ENCODE data around the gene GPATCH2L.

The GPATCH2L gene

DNA sequence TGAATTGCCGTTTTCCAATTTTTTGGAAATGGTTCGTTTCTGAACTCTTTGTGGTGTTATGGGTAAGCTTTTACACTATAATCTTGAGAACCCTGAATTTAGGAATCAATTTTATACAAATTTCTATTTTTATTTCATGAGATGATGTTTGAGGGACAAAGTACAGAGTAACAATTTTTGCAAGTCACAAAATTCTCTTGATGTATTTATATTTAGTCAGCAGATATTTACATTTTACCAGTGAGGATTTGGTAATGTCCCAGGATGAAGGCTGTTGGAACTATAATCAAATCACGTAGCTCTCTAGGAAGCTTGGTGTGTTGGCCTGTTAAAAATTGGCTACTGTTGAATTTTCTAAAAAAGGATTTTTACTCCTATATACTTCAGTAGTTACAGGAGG, 24.2 kb downstream of the GPATCH2L start:
- Histone ChIP-seq H3K27ac (ENCODE audit: poor library complexity, severe bottlenecking) (no peak overlapping the region), H3K36me3 (ENCODE audit: low read depth) (peaks cover 92% of the 10 kb centered on the region), H3K9me3 (ENCODE audit: severe bottlenecking) (no peaks in the 10 kb centered on the region), H3K4me3 (ENCODE audit: severe bottlenecking) (no peak overlapping the region), H3K27me3 (ENCODE audit: insufficient read depth, poor library complexity, severe bottlenecking) (no peaks in the 10 kb centered on the region), H3K4me1 (ENCODE audit: insufficient read depth, poor library complexity, severe bottlenecking) (no peaks in the 10 kb centered on the region)
- DNase-seq (ENCODE audit: low spot score) (no peak), ATAC-seq (ENCODE audit: low read depth) (no peak)
- TF ChIP-seq, protein P1, sequence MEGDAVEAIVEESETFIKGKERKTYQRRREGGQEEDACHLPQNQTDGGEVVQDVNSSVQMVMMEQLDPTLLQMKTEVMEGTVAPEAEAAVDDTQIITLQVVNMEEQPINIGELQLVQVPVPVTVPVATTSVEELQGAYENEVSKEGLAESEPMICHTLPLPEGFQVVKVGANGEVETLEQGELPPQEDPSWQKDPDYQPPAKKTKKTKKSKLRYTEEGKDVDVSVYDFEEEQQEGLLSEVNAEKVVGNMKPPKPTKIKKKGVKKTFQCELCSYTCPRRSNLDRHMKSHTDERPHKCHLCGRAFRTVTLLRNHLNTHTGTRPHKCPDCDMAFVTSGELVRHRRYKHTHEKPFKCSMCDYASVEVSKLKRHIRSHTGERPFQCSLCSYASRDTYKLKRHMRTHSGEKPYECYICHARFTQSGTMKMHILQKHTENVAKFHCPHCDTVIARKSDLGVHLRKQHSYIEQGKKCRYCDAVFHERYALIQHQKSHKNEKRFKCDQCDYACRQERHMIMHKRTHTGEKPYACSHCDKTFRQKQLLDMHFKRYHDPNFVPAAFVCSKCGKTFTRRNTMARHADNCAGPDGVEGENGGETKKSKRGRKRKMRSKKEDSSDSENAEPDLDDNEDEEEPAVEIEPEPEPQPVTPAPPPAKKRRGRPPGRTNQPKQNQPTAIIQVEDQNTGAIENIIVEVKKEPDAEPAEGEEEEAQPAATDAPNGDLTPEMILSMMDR (IDR thresholded peaks at IDR 0.05; ENCODE audit: poor library complexity, severe bottlenecking) = no peak

DNA sequence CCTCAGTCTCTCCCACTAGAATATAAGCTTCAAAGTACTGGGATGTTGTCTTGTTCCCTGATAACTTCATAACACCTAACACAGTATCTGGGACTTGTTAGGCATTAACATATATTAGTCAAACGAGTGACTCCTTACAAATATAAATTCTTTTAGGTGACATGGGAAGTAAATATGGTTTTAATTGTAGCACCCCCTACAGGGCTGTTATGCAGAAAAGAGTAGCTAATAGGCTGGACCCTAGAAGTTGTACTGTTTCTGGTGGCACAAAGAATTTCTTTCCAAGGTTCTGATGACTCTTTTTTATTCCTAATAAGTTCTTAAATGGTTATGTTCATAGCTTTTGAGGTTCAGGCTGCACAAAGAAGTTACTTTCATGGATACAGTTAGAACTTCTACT, 29.8 kb downstream of the GPATCH2L start:
- no peak for DNase-seq (ENCODE audit: low spot score)
- Histone ChIP-seq H3K4me1 (ENCODE audit: insufficient read depth, poor library complexity, severe bottlenecking) (no peaks in the 10 kb centered on the region), H3K9me3 (ENCODE audit: severe bottlenecking) (no peaks in the 10 kb centered on the region), H3K4me3 (ENCODE audit: severe bottlenecking) (no peak overlapping the region), H3K27me3 (ENCODE audit: insufficient read depth, poor library complexity, severe bottlenecking) (no peaks in the 10 kb centered on the region), H3K27ac (ENCODE audit: poor library complexity, severe bottlenecking) (no peak overlapping the region), H3K36me3 (ENCODE audit: low read depth) (peaks cover 83% of the 10 kb centered on the region)
- no peak for ATAC-seq (ENCODE audit: low read depth)
- TF ChIP-seq, protein P1 (IDR thresholded peaks at IDR 0.05; ENCODE audit: poor library complexity, severe bottlenecking) = peak; percentile 37

DNA sequence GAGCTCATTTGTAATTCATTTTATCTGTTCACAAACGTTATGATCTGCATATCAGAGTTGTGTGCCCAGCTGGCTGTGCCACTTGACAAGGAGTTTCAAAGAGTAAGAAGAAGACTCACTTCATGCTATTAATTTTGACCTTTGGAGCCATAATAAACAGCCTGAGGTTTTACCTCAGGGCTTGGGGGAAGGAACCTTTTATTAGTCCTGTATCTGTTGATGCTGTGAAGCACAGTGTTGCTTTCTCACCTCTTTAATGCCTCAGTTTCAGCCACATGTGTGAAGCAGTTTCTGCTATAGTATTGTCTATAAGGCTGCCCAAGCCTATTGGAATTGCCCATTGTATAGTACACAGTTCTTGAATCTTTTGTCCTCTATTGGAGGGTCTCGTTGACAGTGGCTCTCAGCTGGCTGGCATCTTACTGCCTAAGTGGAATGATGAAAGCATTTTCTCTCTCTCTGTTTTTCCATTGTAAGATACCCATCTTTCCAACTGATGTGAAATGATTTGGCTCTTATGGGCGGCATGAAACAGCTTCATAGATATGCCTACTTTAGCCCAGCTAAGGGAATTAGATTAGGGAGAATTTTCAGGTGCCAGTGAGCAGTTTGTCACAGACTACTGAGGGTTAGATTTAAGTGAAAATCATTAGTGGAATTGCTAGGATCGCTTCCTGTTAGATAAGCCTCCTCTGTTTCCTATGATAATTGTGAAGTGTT, 34.7 kb downstream of the GPATCH2L start:
- DNase-seq (ENCODE audit: low spot score) (no peak), ATAC-seq (ENCODE audit: low read depth) (no peak)
- no peaks in the 10 kb centered on the region for H3K4me1 ChIP-seq (ENCODE audit: insufficient read depth, poor library complexity, severe bottlenecking)
- H3K4me3 ChIP-seq (ENCODE audit: severe bottlenecking) = no peak overlapping the region
- H3K36me3 ChIP-seq (ENCODE audit: low read depth) = peaks cover 87% of the 10 kb centered on the region
- no peak overlapping the region for H3K27ac ChIP-seq (ENCODE audit: poor library complexity, severe bottlenecking)
- no peaks in the 10 kb centered on the region for H3K27me3 ChIP-seq (ENCODE audit: insufficient read depth, poor library complexity, severe bottlenecking)
- H3K9me3 ChIP-seq (ENCODE audit: severe bottlenecking) = no peaks in the 10 kb centered on the region
- TF ChIP-seq, protein P1 (IDR thresholded peaks at IDR 0.05; ENCODE audit: poor library complexity, severe bottlenecking) = no peak

DNA sequence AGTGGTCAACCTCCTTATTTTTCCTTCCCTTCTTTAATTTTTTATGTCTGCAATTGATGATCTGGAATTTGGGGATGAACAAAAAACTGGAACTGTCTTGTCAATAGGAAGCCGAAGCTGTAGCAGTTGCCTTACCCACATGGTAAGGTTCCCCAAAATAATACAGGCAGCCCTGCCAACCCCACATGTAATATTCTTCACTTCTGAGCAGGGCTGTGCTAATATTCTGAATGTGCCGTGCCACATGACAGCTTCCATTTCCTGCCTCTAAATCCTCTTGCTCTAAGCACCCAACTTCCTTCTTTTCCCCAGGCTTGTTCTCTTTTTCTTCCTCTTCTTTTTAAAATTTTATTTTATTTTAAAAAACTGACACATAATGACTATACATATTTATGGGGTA, 39.6 kb downstream of the GPATCH2L start:
- Histone ChIP-seq H3K4me3 (ENCODE audit: severe bottlenecking) (no peak overlapping the region), H3K4me1 (ENCODE audit: insufficient read depth, poor library complexity, severe bottlenecking) (no peaks in the 10 kb centered on the region), H3K9me3 (ENCODE audit: severe bottlenecking) (no peaks in the 10 kb centered on the region), H3K36me3 (ENCODE audit: low read depth) (peaks cover 95% of the 10 kb centered on the region), H3K27ac (ENCODE audit: poor library complexity, severe bottlenecking) (no peak overlapping the region), H3K27me3 (ENCODE audit: insufficient read depth, poor library complexity, severe bottlenecking) (no peaks in the 10 kb centered on the region)
- ATAC-seq (ENCODE audit: low read depth) (no peak), DNase-seq (ENCODE audit: low spot score) (no peak)
- TF ChIP-seq, protein P1 (IDR thresholded peaks at IDR 0.05; ENCODE audit: poor library complexity, severe bottlenecking) = no peak

DNA sequence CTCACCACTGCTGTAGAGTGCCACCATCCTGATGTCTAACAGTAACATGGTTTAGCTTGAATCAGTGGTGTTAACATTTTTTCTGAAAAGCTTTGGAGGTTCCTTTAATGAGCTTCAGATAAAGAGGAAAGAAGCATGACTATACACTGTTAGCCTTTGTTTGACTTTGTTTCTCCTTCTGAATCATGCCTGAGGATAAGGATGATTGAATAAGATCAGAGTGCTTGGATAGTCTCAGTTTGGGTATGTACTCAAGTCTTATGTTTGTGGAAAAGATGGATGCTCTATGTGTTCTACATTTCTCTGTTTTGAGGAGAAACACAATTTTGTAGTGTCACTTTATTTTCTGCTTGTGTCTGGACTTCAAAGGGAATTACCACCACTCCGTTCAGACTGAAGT, 42.0 kb downstream of the GPATCH2L start:
- DNase-seq (ENCODE audit: low spot score) (no peak), ATAC-seq (ENCODE audit: low read depth) (0 out of 3 replicates have a peak, but pooled peaks have one; percentile 23)
- Histone ChIP-seq H3K27me3 (ENCODE audit: insufficient read depth, poor library complexity, severe bottlenecking) (no peaks in the 10 kb centered on the region), H3K36me3 (ENCODE audit: low read depth) (peaks cover 96% of the 10 kb centered on the region), H3K27ac (ENCODE audit: poor library complexity, severe bottlenecking) (no peak overlapping the region), H3K4me1 (ENCODE audit: insufficient read depth, poor library complexity, severe bottlenecking) (no peaks in the 10 kb centered on the region), H3K4me3 (ENCODE audit: severe bottlenecking) (no peak overlapping the region), H3K9me3 (ENCODE audit: severe bottlenecking) (no peaks in the 10 kb centered on the region)
- TF ChIP-seq, protein P1 (IDR thresholded peaks at IDR 0.05; ENCODE audit: poor library complexity, severe bottlenecking) = no peak

Data from RWPE2 (cell line).